IMR-90 (cell line): Measurements from ENCODE around the gene PLXNC1. TPM values are rescaled to one million over a fixed set of nuclear protein-coding genes. Genes with fewer than 3 reads are reported as not detected.

ENCODE experiments used
- ATAC-seq: fragments of 200-7000 bp; cut with Tn5 transposase; 2 replicates; pipeline ENCODE4 v1.9.1; 2020; ENCODE audit warnings: low read depth, mild to moderate bottlenecking, moderate library complexity
- BruUV-seq: library from RNA; stranded (reverse); fragments of 400-500 nt; replicated peaks from 2 replicates; lab custom pipeline; 2021; lab: Mats Ljungman, UMichigan
- CTCF ChIA-PET: fragments of 300-600 bp; formaldehyde crosslinking; extraction: SDS; loops from one replicate; lab custom pipeline; 2021; ENCODE audit warnings: antibody characterized with exemption; lab: Yijun Ruan, JAX
- POLR2A ChIA-PET: fragments of 300-600 bp; sonication (Branson Sonifier 250); formaldehyde crosslinking; loops from one replicate; lab custom pipeline; 2022; ENCODE audit warnings: antibody characterized with exemption; ENCODE audit not compliant: unreplicated experiment; lab: Charles Lee
- DNase-seq: peaks from one replicate; pipeline ENCODE4 v3.0.0; 2013
- H2AFZ ChIP-seq: replicated peaks from 2 replicates; pipeline ENCODE3; 2013; ENCODE audit warnings: low read length, mild to moderate bottlenecking; ENCODE audit not compliant: poor library complexity
- H2AK5ac ChIP-seq: 2 replicates; pipeline ENCODE4 v1.6.1; 2013; ENCODE audit warnings: low read depth, low read length, inconsistent platforms
- H2AK9ac ChIP-seq: replicated peaks from 2 replicates; pipeline ENCODE3; 2013; ENCODE audit warnings: mild to moderate bottlenecking, low read depth, low read length, moderate library complexity; ENCODE audit not compliant: poor library complexity
- H2BK120ac ChIP-seq: 2 replicates; pipeline ENCODE4 v1.6.1; 2013; ENCODE audit warnings: low read depth, low read length, inconsistent platforms
- H2BK15ac ChIP-seq: 3 replicates; pipeline ENCODE4 v1.6.1; 2013; ENCODE audit warnings: low read depth, low read length, inconsistent platforms
- H2BK20ac ChIP-seq: 2 replicates; pipeline ENCODE4 v1.6.1; 2013; ENCODE audit warnings: low read depth, mild to moderate bottlenecking, inconsistent platforms, low read length, moderate library complexity
- H2BK5ac ChIP-seq: 2 replicates; pipeline ENCODE4 v1.6.1; 2013; ENCODE audit warnings: mild to moderate bottlenecking, low read depth, low read length, inconsistent platforms; ENCODE audit not compliant: poor library complexity, severe bottlenecking
- H3K14ac ChIP-seq: replicated peaks from 2 replicates; pipeline ENCODE4 v1.6.1; 2013; ENCODE audit warnings: low read depth, low read length, inconsistent platforms
- H3K18ac ChIP-seq: 2 replicates; pipeline ENCODE4 v1.6.1; 2013; ENCODE audit warnings: low read depth, low read length, control low read depth
- H3K23ac ChIP-seq: 2 replicates; pipeline ENCODE4 v1.6.1; 2013; ENCODE audit warnings: low read depth, low read length, inconsistent platforms
- H3K27ac ChIP-seq: 2 replicates; pipeline ENCODE4 v1.5.1; 2013; ENCODE audit warnings: mild to moderate bottlenecking, control low read depth, low read length; ENCODE audit not compliant: insufficient read depth
- H3K27me3 ChIP-seq: 2 replicates; pipeline ENCODE4 v1.6.1; 2013; ENCODE audit warnings: low read length; ENCODE audit not compliant: control insufficient read depth, insufficient read depth
- H3K36me3 ChIP-seq: 2 replicates; pipeline ENCODE4 v1.6.1; 2013; ENCODE audit warnings: low read length, mixed read lengths; ENCODE audit not compliant: control insufficient read depth, insufficient read depth
- H3K4ac ChIP-seq: 2 replicates; pipeline ENCODE4 v1.6.1; 2013; ENCODE audit warnings: low read depth, low read length, inconsistent platforms
- H3K4me1 ChIP-seq: 2 replicates; pipeline ENCODE4 v1.6.1; 2013; ENCODE audit warnings: low read length, mixed read lengths; ENCODE audit not compliant: control insufficient read depth, insufficient read depth
- H3K4me2 ChIP-seq: 2 replicates; pipeline ENCODE4 v1.6.1; 2013; ENCODE audit warnings: low read depth, mild to moderate bottlenecking, control low read depth, low read length, moderate library complexity
- H3K4me3 ChIP-seq: 2 replicates; pipeline ENCODE4 v1.5.1; 2013; ENCODE audit warnings: low read depth, mild to moderate bottlenecking, control low read depth, low read length, moderate library complexity; ENCODE audit not compliant: insufficient read depth
- H3K56ac ChIP-seq: 2 replicates; pipeline ENCODE4 v1.6.1; 2013; ENCODE audit warnings: low read length, inconsistent platforms; ENCODE audit not compliant: insufficient read depth; ENCODE audit errors: extremely low read depth
- H3K79me1 ChIP-seq, 2 experiments: 2 replicates each; pipeline ENCODE4 v1.6.1; 2013; ENCODE audit warnings: low read length in 2 of 2, inconsistent platforms in 1 of 2, low read depth in 1 of 2
- H3K9ac ChIP-seq: 2 replicates; pipeline ENCODE4 v1.6.1; 2013; ENCODE audit warnings: low read depth, low read length, control low read depth
- H3K9me1 ChIP-seq: 2 replicates; pipeline ENCODE4 v1.6.1; 2013; ENCODE audit warnings: low read length, inconsistent platforms; ENCODE audit not compliant: insufficient read depth
- H3K9me3 ChIP-seq: 2 replicates; pipeline ENCODE4 v1.6.1; 2013; ENCODE audit warnings: low read length; ENCODE audit not compliant: control insufficient read depth, insufficient read depth
- H4K20me1 ChIP-seq: 2 replicates; pipeline ENCODE4 v1.6.1; 2013; ENCODE audit warnings: low read length, inconsistent platforms; ENCODE audit not compliant: insufficient read depth
- H4K5ac ChIP-seq: 2 replicates; pipeline ENCODE4 v1.6.1; 2013; ENCODE audit warnings: mild to moderate bottlenecking, low read depth, low read length, control low read depth
- H4K8ac ChIP-seq, 2 experiments: 2 replicates each; pipeline ENCODE4 v1.6.1; 2013; ENCODE audit warnings: low read depth in 2 of 2, low read length in 2 of 2, control low read depth in 1 of 2, inconsistent platforms in 1 of 2
- H4K91ac ChIP-seq: 2 replicates; pipeline ENCODE4 v1.6.1; 2013; ENCODE audit warnings: low read depth, low read length, inconsistent platforms; ENCODE audit not compliant: insufficient read depth
- CEBPB ChIP-seq: IDR thresholded peaks from 2 replicates; pipeline ENCODE4 v1.6.1; 2012; ENCODE audit warnings: low read depth, low read length, improper control_type of control experiment
- POLR2A ChIP-seq: IDR thresholded peaks from 2 replicates; pipeline ENCODE4 v1.6.1; 2012; ENCODE audit warnings: mild to moderate bottlenecking, low read depth, low read length
- WGBS, 2 experiments: methylation state at CpG; one replicate each; pipeline versions ENCODE4 v1.1.5 to v1.1.7; 2013; ENCODE audit warnings: missing lambda C conversion rate in 2 of 2; ENCODE audit not compliant: insufficient read length in 1 of 2; ENCODE audit errors: extremely low coverage in 2 of 2; 5-methylcytosine and 5-hydroxymethylcytosine counted together
- dilution Hi-C: fragments of 300-500 bp; cut with HindIII; formaldehyde crosslinking; loops from one replicate; pipeline ENCODE4 v1.14.3; 2018; ENCODE audit warnings: low sequenced_read_pairs; ENCODE audit not compliant: unreplicated experiment
- in situ Hi-C: fragments of 300-500 bp; cut with MboI; formaldehyde crosslinking; loops from 3 replicates; pipeline ENCODE4 v1.14.3; 2019; ENCODE audit warnings: low sequenced_read_pairs, inconsistent platforms, mixed read lengths
- intact Hi-C: fragments of 100-400 bp; cut with micrococcal nuclease; formaldehyde crosslinking; loops from 2 replicates; pipeline ENCODE4 v1.10.0; 2022
- polyA plus RNA-seq, 3 experiments: library from polyadenylated mRNA; depleted of rRNA; stranded (reverse); fragments of >200 nt; gene quantifications; 2 replicates each; pipeline ENCODE4 v1.2.3, GENCODE V29; 2012; ENCODE audit warnings: low replicate concordance in 1 of 3
- total RNA-seq: library from RNA; depleted of rRNA; stranded (reverse); fragments of >200 nt; gene quantifications from 2 replicates; pipeline ENCODE4 v1.2.3, GENCODE V29; 2012

Gene PLXNC1
- total and polyA plus RNA-seq, 2 of the 4 experiments (the other 2 are of a cell fraction) = 1.0 to 1.6 TPM

DNA sequence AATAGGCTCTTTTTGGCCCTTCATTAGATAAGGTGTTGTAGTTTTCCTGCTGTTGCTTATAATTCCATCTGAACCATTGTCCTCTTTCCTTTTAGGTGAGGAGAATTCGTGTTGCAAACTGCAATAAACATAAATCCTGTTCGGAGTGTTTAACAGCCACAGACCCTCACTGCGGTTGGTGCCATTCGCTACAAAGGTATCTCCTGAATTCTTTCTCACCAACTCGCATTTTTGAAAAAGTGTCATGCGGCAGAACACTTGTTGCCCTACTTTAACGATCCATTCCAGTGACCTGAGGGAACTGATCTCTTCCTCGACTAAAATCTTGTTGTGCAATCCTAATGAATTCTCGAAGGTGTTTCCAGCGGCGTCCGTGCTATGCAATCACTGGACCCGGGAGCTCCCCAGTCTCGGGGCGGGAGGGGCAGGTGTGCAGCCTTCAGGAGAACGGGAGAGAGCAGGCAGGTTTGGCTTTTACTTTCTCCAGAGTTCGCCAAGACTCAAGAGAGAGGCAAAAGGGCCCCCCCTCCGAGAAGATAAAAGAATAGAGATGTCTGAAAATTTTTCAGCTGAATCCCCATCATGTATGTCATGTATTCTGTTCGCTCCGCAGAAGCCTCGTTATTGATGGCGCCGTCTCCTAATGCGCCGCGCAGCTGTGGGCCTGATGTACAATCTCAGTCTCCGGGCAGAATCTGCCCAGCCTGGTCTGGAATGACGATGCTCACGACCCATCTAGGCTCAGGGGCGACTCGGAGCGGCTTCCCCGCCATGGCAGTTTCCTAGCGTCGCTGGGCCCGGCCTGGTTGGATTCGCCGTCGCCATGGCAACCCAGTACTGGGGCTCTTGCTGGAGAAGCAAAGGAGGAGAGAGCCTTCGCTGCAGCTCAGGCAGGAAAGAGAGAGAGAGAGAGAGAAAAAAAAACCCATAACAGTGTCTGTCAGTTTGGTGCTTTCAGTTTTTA is 38.2 kb downstream of the PLXNC1 start:
- H2BK15ac ChIP-seq = no peak overlapping the region
- H3K14ac ChIP-seq = no peak overlapping the region
- no peak overlapping the region for H2AK9ac ChIP-seq
- H2BK20ac ChIP-seq = no peak overlapping the region
- no peak overlapping the region for H3K23ac ChIP-seq
- CTCF ChIA-PET = interaction anchor here (0.6 kb wide), 1 partner anchor 346 kb away, joined by 4 read pairs; no protein-coding TSS in a partner anchor
- intact Hi-C loops (no loop called here), dilution Hi-C loops (no loop called here), in situ Hi-C loops (no loop called here)
- DNase-seq (peak; percentile 61), ATAC-seq (peak; percentile 88)
- POLR2A ChIA-PET = no interaction called here
- 0 out of 2 replicates have a peak, but pooled peaks cover 2% of the 10 kb centered on the region for H3K4me1 ChIP-seq
- no peak overlapping the region for H3K27ac ChIP-seq
- H3K18ac ChIP-seq = no peak overlapping the region
- H2BK5ac ChIP-seq = no peak overlapping the region
- 69% methylated on average over 22 of the region's 40 CpGs; no CpG with 5 or more reads in 1 of the 2 experiments for WGBS, 2 experiments
- no peak overlapping the region for H4K5ac ChIP-seq
- no peaks in the 10 kb centered on the region for H3K9me1 ChIP-seq
- H2AFZ ChIP-seq = peak overlapping the region; percentile 75
- BruUV-seq = no TSS peak
- no peak overlapping the region for H3K9ac ChIP-seq
- peaks cover 2% of the 10 kb centered on the region for H3K9me3 ChIP-seq
- no peak overlapping the region for H4K91ac ChIP-seq
- H2BK120ac ChIP-seq = no peak overlapping the region
- no peak overlapping the region for H2AK5ac ChIP-seq
- peak overlapping the region; percentile 13 for H3K4me2 ChIP-seq
- H4K20me1 ChIP-seq = no peaks in the 10 kb centered on the region
- H3K79me1 ChIP-seq = no peaks in the 10 kb centered on the region
- no peak overlapping the region for H3K56ac ChIP-seq
- no peak for TF ChIP-seq POLR2A
- TF ChIP-seq CEBPB = 0 out of 2 replicates have a peak, but pooled peaks have one; percentile 27
- H3K36me3 ChIP-seq = no peaks in the 10 kb centered on the region
- H4K8ac ChIP-seq = no peak overlapping the region
- peak overlapping the region; percentile 4 for H3K4me3 ChIP-seq
- H3K4ac ChIP-seq = no peak overlapping the region
- peaks cover 24% of the 10 kb centered on the region for H3K27me3 ChIP-seq
